Right lobe of liver (tissue), 4 donors: ENCODE data around the gene APBB2.

Source experiments
- CTCF ChIP-seq, 4 donors: fragments of 200-600 bp in 3 of 4; fragments of 450-650 bp in 1 of 4; IDR thresholded peaks; one replicate each; pipeline versions ENCODE4 v1.5.1 to v1.8.0; 2016 to 2022; ENCODE audit warnings: antibody characterized with exemption in 4 of 4, mild to moderate bottlenecking in 2 of 4
- POLR2A ChIP-seq: fragments of 450-650 bp; IDR thresholded peaks from one replicate; pipeline ENCODE4 v1.6.1; 2017; ENCODE audit warnings: antibody characterized with exemption, mild to moderate bottlenecking
- donor health status: DM: no; HTN: no; CAD: no.
- donor health status: DM: no; HTN: no; CAD: no.
- donor health status: DM: no; HTN: yes; CAD: no.

- TF ChIP-seq POLR2A (no peak), CTCF (IDR thresholded peaks at IDR 0.05) (no peak)
Measured at GRCh38 chr4:41143311-41144039, 70.9 kb downstream of the APBB2 start.
